GM19351 (cell line): ENCODE data around the gene SLFN14.
"Not testable (repeated sequence)": the region's sequence is repeated elsewhere in the genome, so short reads cannot be mapped to it uniquely, and the experiment has no call there.

ENCODE experiments used
- ATAC-seq: cut with Tn5 transposase; IDR thresholded peaks from one replicate; pipeline ENCODE4 v1.9.1; 2021; ENCODE audit warnings: mild to moderate bottlenecking, moderate library complexity; ENCODE audit not compliant: unreplicated experiment

Gene SLFN14

GRCh38 chr17:35559495-35560210 is 966 bp downstream of the SLFN14 start:
- no peak for ATAC-seq

DNA sequence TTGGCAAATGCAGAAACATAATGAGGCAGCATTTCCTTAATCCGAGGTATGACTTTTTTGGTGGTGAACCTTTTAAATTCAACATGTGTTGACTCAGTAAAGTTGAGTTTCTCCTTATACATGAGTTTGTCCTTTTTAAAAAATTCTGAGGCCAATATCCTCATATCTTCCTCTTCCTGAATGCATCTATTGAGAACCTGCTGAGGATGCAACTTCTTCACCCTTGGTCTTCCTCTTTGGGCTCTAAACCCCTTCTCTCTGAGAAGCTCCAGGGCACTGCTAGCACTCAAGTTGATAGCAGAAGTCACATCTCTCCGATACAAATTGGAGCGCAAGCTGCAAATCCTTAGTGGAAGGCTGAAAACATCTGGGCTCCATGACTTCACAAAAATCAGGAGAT is 3.3 kb downstream of the SLFN14 start:
- ATAC-seq: no peak

- ATAC-seq: no peak
Observed at GRCh38 chr17:35555691-35556090, 4.9 kb downstream of the SLFN14 start.

GRCh38 chr17:35554668-35555067 is 6.0 kb downstream of the SLFN14 start:
- no peak for ATAC-seq

DNA sequence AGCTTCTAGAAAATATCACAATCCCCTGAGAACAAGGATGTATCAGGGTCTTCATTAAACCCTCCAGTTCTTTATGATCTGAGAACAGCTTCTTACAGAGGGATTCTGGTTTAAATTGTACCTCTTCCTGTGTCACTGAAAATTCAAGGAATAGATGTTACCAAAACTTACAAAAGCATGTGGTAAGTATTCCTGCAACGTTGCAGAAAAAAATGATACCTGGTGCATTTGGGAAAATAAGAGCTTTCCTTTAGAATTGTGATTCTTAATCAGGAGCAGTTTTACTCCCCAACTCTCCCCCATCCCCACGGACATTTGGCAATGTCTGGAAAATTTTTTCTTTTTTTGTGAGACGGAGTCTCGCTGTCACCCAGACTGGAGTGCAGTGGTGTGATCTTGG is 7.3 kb downstream of the SLFN14 start:
- no peak for ATAC-seq

- no peak for ATAC-seq
Observed at GRCh38 chr17:35548978-35549377, 11.6 kb downstream of the SLFN14 start.

GRCh38 chr17:35548208-35548810 is 12.3 kb downstream of the SLFN14 start:
- no peak for ATAC-seq

DNA sequence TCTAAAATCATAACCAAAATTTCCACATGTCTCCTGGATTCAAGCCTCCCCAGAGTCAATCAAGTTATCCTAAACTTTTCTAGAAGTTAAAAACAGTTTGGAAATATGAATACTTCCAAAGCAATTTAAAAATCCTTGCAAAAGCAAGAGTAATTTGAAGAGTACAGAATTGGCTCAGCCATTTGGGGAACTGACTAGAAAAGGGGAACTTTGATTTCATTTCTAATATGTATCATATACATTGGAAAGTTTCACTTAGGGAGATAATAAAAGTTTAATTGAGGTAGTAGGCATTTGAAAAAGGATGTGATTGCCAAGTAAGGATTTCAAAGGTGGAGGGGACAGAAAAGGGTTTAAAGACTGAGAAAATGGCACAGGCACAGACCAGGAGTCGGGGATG is 14.1 kb downstream of the SLFN14 start:
- no peak for ATAC-seq

DNA sequence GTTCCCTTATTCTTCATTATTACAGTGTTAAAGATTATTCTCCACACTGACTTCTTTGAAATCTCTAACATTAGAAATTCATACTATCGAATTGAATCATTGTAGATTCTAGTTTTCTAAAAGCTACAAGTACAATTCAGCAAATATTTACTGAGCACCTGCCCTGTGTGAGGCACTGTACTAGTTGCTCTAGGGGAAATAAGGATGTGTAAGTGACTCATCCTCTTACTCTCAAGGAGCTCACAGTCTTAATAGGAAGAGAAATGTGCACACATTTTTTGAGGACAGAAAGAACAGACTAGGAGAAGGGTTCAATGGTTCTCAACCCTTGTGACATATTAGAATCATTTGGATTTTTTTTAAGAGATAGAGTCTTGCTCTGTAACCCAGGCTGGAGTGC is 15.5 kb downstream of the SLFN14 start:
- no peak for ATAC-seq

- no peak for ATAC-seq
Observed at GRCh38 chr17:35543856-35544255, 16.8 kb downstream of the SLFN14 start.

- no peak for ATAC-seq
Observed at GRCh38 chr17:35542990-35543389, 17.6 kb downstream of the SLFN14 start.

GRCh38 chr17:35541434-35541833 is 19.2 kb downstream of the SLFN14 start:
- no peak for ATAC-seq

GRCh38 chr17:35540589-35541404 is 19.8 kb downstream of the SLFN14 start:
- no peak for ATAC-seq

GRCh38 chr17:35539659-35540026 is 21.0 kb downstream of the SLFN14 start:
- ATAC-seq: no peak

DNA sequence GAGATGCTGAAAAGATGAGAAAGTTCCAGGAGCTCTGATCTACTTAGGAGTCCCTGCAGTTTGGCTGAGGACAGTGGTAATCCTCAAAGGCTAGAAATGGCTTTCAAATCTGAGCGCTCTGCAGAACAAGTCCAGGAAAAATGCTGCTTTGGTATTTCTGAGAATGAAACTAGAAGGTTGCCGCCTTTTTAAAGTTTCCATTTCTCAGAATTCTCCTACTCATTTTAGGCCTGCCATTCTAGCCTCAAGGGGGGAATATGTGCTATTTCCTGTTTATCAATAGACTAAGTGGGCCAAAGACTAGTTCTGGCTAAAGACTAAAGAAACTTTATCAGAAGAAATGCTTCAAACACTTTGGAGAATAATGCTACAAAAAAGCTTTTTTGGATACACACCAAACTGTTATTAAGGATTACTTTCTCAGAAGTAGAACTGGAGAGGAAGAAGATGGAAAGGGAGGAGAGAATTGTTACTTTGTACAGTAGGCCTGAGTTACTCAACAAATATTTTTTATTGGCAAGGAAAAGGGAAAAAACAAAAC is 22.9 kb downstream of the SLFN14 start, which contains the start of gene SLFN12L:
TSS of gene SLFN12L (minus strand) at position 78 of the 541 bp plus-strand sequence. CDS start 15,314 bp downstream, outside the sequence.
- ATAC-seq: no peak

GRCh38 chr17:35536664-35537171 is 23.9 kb downstream of the SLFN14 start:
- ATAC-seq: no peak

DNA sequence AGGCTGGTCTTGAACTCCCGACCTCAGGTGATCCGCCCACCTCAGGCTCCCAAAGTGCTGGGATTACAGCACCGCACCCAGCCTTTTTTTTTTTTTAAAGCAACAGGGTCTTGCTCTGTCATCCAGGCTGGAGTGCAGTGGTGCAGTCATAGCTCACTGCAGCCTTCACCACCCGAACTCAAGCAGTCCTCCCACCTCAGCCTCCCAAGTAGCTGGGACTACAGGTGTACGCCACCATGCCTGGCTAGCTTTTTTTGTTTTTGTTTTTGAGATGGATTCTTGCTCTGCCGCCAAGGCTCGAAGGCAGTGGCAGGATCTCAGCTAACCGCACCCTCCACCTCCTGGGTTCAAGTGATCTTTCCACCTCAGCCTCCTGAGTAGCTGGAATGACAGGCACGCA is 25.2 kb downstream of the SLFN14 start:
- ATAC-seq: not testable (repeated sequence)

DNA sequence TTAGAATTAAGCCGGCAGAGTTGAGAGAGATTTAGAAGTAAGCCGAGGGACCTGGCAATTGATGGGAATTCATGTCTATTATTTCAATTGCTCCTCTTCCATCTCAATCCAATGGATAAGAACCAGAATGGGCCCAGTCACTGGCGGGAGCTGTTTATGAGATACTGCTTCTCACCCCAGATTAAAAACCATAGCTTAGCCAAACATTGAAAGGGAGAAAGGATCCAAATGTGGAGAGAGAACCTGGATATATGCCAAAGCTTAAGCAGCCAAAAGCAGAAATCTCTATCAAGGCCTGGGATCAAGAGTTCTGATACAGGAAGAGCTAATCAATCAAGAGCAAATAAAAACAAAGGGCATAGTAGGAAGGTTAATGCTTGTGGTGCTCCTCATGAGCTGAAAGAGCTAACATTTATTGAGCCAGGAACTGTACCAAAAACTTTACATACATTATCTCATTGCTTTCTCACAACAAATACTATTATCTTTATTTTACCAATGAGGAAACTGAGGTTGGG is 26.0 kb downstream of the SLFN14 start:
- ATAC-seq: no peak

DNA sequence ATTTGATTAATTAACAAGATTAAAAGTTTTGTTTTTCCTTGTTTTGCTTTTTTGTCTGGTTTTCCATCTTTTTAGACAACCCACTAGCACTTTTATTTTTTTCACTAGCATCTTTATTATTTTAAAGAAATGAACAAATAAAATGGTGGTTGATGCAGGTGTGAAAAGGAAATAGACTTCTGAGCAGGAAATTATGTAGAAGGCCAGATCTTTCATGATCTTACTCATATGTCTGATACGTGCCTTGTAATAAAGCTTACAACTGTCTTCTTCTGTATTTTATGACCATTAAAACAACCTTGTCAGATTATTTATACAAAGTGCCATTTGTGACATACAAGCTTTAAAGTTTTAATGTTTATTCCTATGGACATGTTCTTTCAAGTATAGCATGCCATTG is 29.5 kb downstream of the SLFN14 start:
- no peak for ATAC-seq

- no peak for ATAC-seq
Observed at GRCh38 chr17:35529866-35530265, 30.8 kb downstream of the SLFN14 start.

DNA sequence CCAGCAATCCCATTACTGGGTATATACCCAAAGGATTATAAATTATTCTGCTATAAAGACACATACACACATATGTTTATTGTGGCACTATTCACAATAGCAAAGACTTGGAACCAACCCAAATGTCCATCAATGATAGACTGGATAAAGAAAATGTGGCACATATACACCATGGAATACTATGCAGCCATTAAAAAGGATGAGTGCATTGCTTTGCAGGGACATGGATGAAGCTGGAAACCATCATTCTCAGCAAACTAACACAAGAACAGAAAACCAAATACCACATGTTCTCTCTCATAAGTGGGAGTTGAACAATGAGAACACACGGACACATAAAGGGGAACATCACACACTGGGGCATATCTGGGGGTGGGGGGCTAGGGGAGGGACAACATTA is 31.3 kb downstream of the SLFN14 start:
- ATAC-seq: not testable (repeated sequence)
